Measurements from ENCODE around the gene TPST1. TPM values are rescaled to one million over a fixed set of nuclear protein-coding genes. Genes with fewer than 3 reads are reported as not detected.
"Not testable (repeated sequence)": the region's sequence is repeated elsewhere in the genome, so short reads cannot be mapped to it uniquely, and the experiment has no call there.

TPST1 gene
- total RNA-seq, 4 donors from 2014 or later, result 24.5 to 60.4 (median 28.2) TPM

DNA sequence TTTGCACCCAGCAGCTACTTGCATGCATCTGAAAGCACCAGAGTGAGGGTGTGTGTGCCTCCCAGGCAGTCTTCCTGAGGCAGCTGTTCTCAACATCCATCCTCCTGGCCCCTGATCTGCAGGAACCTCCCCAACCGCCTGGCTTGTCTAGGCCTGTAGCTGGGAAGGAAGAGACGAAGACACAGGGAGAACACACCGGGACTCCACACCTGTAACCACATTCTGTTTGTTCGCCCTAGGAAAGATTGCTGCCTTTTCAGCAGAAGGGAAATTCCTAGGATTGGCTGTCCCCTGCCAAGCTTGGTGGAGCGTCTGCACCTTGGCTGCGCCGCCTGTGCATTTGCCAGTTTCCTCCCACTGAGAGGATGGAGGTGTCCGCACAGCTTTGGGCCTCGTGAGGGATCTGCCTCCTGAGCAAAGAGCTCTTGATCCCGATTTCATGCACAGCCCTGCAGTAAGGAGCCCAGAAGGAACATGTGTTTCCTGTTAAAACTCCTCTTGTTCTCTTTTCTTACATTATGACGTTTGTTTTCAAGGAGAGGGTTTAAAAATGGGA lies 154.6 kb downstream of the TPST1 start:
- Histone ChIP-seq H3K36me3 (no peaks in the 10 kb centered on the region), H3K4me1 (no peaks in the 10 kb centered on the region), H3K9me3 (no peaks in the 10 kb centered on the region), H3K27ac (no peak overlapping the region), H3K4me3 (replicated peaks in 1 of 3) (no peak overlapping the region), H3K27me3 (no peaks in the 10 kb centered on the region)
- DNase-seq, result no peak
- TF ChIP-seq POLR2A (IDR thresholded peaks at IDR 0.05), result no peak
- TF ChIP-seq, protein P1, sequence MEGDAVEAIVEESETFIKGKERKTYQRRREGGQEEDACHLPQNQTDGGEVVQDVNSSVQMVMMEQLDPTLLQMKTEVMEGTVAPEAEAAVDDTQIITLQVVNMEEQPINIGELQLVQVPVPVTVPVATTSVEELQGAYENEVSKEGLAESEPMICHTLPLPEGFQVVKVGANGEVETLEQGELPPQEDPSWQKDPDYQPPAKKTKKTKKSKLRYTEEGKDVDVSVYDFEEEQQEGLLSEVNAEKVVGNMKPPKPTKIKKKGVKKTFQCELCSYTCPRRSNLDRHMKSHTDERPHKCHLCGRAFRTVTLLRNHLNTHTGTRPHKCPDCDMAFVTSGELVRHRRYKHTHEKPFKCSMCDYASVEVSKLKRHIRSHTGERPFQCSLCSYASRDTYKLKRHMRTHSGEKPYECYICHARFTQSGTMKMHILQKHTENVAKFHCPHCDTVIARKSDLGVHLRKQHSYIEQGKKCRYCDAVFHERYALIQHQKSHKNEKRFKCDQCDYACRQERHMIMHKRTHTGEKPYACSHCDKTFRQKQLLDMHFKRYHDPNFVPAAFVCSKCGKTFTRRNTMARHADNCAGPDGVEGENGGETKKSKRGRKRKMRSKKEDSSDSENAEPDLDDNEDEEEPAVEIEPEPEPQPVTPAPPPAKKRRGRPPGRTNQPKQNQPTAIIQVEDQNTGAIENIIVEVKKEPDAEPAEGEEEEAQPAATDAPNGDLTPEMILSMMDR (IDR thresholded peaks at IDR 0.05), result no peak
- WGBS, 2 donors, result 84 to 88% methylated on average over 11 of the region's 11 CpGs
- intact Hi-C loops (cut with DNase I), result no loop called here

DNA sequence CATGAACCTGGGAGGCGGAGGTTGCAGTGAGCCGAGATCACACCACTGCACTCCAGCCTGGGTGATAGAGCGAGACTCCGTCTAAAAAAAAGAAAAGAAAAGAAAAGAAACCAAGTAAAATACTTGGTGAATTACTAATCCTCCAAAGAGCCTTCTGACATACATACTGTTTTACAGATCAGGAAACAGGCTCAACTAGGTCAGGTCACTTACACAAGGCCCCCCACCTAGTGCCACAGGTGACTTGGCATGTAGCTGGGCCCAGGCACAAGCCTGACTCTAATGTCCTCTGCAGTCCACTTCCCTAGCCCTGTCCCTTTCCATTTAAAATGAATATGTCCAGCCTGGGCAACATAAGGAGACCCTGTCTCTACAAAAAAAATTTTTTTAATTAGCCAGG lies 157.0 kb downstream of the TPST1 start:
- 92 to 98% methylated on average over 4 of the region's 4 CpGs for WGBS, 2 donors
- no peaks in the 10 kb centered on the region for H3K27me3 ChIP-seq
- no peak overlapping the region for H3K4me3 ChIP-seq (replicated peaks in 1 of 3)
- no peak overlapping the region for H3K27ac ChIP-seq
- no peak for DNase-seq
- TF ChIP-seq, protein P1 (IDR thresholded peaks at IDR 0.05), result no peak
- no peak for TF ChIP-seq POLR2A (IDR thresholded peaks at IDR 0.05)
- no peaks in the 10 kb centered on the region for H3K9me3 ChIP-seq
- intact Hi-C loops (cut with DNase I), result no loop called here
- no peaks in the 10 kb centered on the region for H3K4me1 ChIP-seq
- H3K36me3 ChIP-seq, result no peaks in the 10 kb centered on the region

DNA sequence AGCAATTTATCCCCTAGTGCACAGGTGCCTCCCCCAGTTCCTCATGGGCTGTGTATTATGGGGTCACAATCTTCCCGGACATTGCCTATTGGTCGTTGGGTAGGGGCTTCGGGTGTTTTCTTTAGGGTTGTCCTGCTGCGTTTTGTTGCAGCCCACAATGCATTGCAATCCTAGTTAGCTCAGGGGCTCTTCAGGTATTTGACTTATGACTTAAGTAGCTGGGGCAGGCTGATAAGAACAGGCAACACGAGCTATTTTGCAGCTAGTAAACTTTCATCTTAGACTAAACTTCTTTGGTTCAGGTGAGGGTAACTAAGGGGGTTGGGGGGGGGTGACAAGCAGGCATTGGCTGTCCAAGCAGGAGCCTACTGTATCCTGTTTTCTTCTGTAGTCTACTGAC lies 158.5 kb downstream of the TPST1 start:
- Histone ChIP-seq H3K4me3 (replicated peaks in 1 of 3) (no peak overlapping the region), H3K27ac (no peak overlapping the region), H3K36me3 (no peaks in the 10 kb centered on the region), H3K4me1 (no peaks in the 10 kb centered on the region), H3K9me3 (no peaks in the 10 kb centered on the region), H3K27me3 (no peaks in the 10 kb centered on the region)
- DNase-seq, result no peak
- WGBS, 2 donors, result 69 to 73% methylated on average over 5 of the region's 5 CpGs
- intact Hi-C loops (cut with DNase I), result no loop called here
- no peak for TF ChIP-seq POLR2A (IDR thresholded peaks at IDR 0.05)
- TF ChIP-seq, protein P1 (IDR thresholded peaks at IDR 0.05), result no peak

DNA sequence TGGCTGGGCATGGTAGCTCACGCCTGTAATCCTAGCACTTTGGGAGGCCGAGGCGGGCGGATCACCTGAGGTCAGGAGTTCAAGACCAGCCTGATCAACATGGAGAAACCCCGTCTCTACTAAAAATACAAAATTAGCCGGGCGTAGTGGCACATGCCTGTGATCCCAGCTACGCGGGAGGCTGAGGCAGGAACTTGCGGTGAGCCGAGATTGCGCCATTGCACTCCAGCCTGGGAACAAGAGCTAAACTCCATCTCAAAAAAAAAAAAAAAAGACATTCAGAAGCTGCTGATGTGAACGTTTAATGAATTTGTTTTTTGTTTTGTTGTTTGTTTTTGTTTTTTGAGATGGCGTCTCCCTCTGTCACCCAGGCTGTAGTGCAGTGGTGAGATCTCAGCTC lies 159.9 kb downstream of the TPST1 start:
- H3K9me3 ChIP-seq; intact Hi-C loops (cut with DNase I); DNase-seq; H3K27ac ChIP-seq; H3K27me3 ChIP-seq; H3K4me1 ChIP-seq; H3K4me3 ChIP-seq (replicated peaks in 1 of 3); H3K36me3 ChIP-seq: not testable (repeated sequence)
- 94% methylated on average over 14 of the region's 14 CpGs for WGBS, 2 donors

DNA sequence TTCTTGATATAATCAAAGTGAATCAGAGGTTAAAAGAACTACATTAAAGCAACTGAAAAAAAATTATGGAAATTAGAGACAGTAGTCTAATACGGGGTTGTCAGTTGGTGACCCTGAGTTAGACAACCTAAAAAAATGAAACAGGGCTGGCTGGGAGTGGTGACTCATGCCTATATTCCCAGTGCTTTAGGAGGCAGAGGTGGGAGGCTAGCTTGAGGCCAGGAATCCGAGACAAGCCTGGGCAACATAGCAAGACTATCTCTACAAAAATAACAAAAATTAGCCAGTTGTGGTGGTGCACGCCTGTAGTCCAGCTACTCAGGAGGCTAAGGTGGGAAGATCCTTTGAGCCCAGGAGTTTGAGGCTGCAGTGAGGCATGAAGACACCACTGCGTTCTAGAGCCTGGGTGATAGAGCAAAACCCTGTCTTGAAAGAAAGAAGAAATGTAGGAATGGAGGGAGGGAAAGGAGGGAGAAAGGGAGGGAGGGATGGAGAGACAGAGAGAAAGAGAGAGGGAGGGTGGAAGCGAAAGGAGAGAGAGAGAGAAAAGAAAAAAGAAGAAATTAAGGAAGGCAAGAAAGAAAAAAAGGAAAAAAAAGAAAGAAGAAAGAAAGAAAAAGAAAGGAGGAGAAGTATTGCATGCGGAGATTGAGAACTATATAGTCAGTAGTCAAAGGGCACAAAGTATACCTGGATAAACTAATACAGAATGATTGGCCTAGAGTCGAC lies 166.1 kb downstream of the TPST1 start:
- TF ChIP-seq, protein P1 (IDR thresholded peaks at IDR 0.05), result no peak
- TF ChIP-seq POLR2A (IDR thresholded peaks at IDR 0.05), result no peak
- Histone ChIP-seq H3K9me3 (no peaks in the 10 kb centered on the region), H3K27me3 (no peaks in the 10 kb centered on the region), H3K36me3 (no peaks in the 10 kb centered on the region), H3K4me3 (replicated peaks in 1 of 3) (no peak overlapping the region), H3K27ac (no peak overlapping the region), H3K4me1 (no peaks in the 10 kb centered on the region)
- DNase-seq, result no peak
- 86 to 87% methylated on average over 7 of the region's 7 CpGs for WGBS, 2 donors
- intact Hi-C loops (cut with DNase I), result no loop called here

DNA sequence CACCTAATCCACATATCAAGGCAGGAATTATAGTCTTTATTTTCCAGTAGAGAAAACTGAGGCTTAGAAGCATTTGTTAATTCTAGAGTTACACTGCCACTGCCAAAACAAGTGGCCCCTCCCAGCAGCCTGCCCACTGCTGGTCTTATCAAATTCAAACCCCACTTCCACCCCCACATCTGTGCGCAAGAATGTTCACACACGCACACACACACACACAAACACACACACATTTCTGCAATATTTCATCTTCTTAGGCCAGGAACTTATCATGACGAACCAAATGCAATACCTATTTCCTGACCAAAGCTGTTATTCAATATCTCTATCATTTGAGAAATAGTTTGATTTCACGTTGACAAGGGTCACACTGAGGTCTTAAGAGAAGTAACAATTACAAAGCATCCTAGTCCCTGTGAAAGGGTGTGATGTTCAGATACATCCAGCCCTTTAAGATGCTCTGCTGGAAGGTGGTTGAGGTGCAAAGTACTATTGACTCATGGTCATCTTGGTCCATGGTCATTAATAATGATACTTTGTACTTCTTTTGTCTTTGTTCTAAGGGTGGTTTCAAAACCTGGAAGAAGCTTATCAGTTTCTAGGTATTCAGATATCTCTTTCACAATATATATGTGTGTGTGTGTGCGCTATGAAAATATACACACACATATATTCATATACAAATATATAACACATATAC lies 169.2 kb downstream of the TPST1 start:
- H3K9me3 ChIP-seq; H3K4me3 ChIP-seq (replicated peaks in 1 of 3); DNase-seq; H3K36me3 ChIP-seq; H3K27ac ChIP-seq; H3K4me1 ChIP-seq; H3K27me3 ChIP-seq; intact Hi-C loops (cut with DNase I): not testable (repeated sequence)
- 90 to 91% methylated on average over 5 of the region's 5 CpGs for WGBS, 2 donors

Data from thyroid gland (tissue), 4 donors.